Measurements from ENCODE around the gene BICRAL. TPM values are rescaled to one million over a fixed set of nuclear protein-coding genes. Genes with fewer than 3 reads are reported as not detected.
A peak's percentile ranks its signal among the peaks of the same experiment; 100 is the strongest.
"Not testable (repeated sequence)": the region's sequence is repeated elsewhere in the genome, so short reads cannot be mapped to it uniquely, and the experiment has no call there.

The BICRAL gene
- 25.2 and 25.5 TPM in 2 replicates for total RNA-seq

- ATAC-seq (ENCODE audit: low read depth) = peak; percentile 16
- Mint-ChIP-seq H3K27ac (peak within 1 kb of the TSS; percentile 100), H3K4me1 (peaks cover 42% of the 10 kb centered on the region), H3K9me3 (no peaks in the 10 kb centered on the region), H3K27me3 (no peaks in the 10 kb centered on the region), H3K4me3 (peak within 1 kb of the TSS; percentile 97), H3K36me3 (ENCODE audit: low read depth) (peaks cover 16% of the 10 kb centered on the region)
- no peak for TF ChIP-seq CTCF (IDR thresholded peaks at IDR 0.05)
- intact Hi-C loops (cut with micrococcal nuclease) = loop anchor here (1.0 to 5.0 kb wide), 7 partner anchors 11 to 390 kb away; partner anchors contain the start of genes KLC4, MRPL2, SRF and TBCC
- ChIA-PET POLR2A (interaction anchor here (0.6 to 27.3 kb wide), 49 partner anchors 9 to 1710 kb away, joined by 3 to 1220 read pairs (median 5); partner anchors contain the start of genes ABCC10, CNPY3, GNMT and KLC4), CTCF (interaction anchor here (0.9 kb wide), 1 partner anchor 37 kb away, joined by 3 read pairs; no protein-coding TSS in a partner anchor)
- peak; percentile 71 for DNase-seq
Observed at GRCh38 chr6:42781796-42782688, at the start of gene BICRAL. Gene BICRAL, plus strand, starts transcription at chr6:42782052. Its CDS starts 39,971 bp downstream, at chr6:42822023.

- H3K9me3 Mint-ChIP-seq; H3K4me3 Mint-ChIP-seq; DNase-seq; ATAC-seq (ENCODE audit: low read depth); CTCF ChIA-PET; H3K27me3 Mint-ChIP-seq; intact Hi-C loops (cut with micrococcal nuclease); H3K36me3 Mint-ChIP-seq (ENCODE audit: low read depth); H3K4me1 Mint-ChIP-seq; H3K27ac Mint-ChIP-seq: not testable (repeated sequence)
- POLR2A ChIA-PET = interaction anchor here (0.5 to 0.7 kb wide), 3 partner anchors 15 to 55 kb away, joined by 3 read pairs; no protein-coding TSS in a partner anchor
Observed at GRCh38 chr6:42733867-42734481, 47.9 kb upstream of the BICRAL start.

- intact Hi-C loops (cut with micrococcal nuclease) = no loop called here
- TF ChIP-seq CTCF (IDR thresholded peaks at IDR 0.05) = no peak
- H3K27me3 Mint-ChIP-seq = peaks cover 4% of the 10 kb centered on the region
- peaks cover 3% of the 10 kb centered on the region for H3K4me1 Mint-ChIP-seq
- DNase-seq (no peak), ATAC-seq (ENCODE audit: low read depth) (no peak)
- ChIA-PET CTCF (no interaction called here), POLR2A (interaction anchor here (2.0 kb wide), 1 partner anchor 11 kb away, joined by 10 read pairs; the partner anchor contains the start of gene TBCC)
- no peaks in the 10 kb centered on the region for H3K9me3 Mint-ChIP-seq
- H3K27ac Mint-ChIP-seq = no peak overlapping the region
- H3K4me3 Mint-ChIP-seq = no peak overlapping the region
- no peaks in the 10 kb centered on the region for H3K36me3 Mint-ChIP-seq (ENCODE audit: low read depth)
Observed at GRCh38 chr6:42735976-42736375, 45.9 kb upstream of the BICRAL start.

GRCh38 chr6:42740725-42741124, 41.1 kb upstream of the BICRAL start:
- CTCF ChIA-PET = no interaction called here
- no peaks in the 10 kb centered on the region for H3K9me3 Mint-ChIP-seq
- peaks cover 4% of the 10 kb centered on the region for H3K36me3 Mint-ChIP-seq (ENCODE audit: low read depth)
- H3K27me3 Mint-ChIP-seq = peaks cover 4% of the 10 kb centered on the region
- POLR2A ChIA-PET = interaction anchor here (0.7 to 11.3 kb wide), 4 partner anchors 37 to 476 kb away, joined by 4 to 1220 read pairs (median 8); partner anchors contain the start of gene BICRAL
- H3K4me3 Mint-ChIP-seq = no peak overlapping the region
- ATAC-seq (ENCODE audit: low read depth) (no peak), DNase-seq (no peak)
- H3K4me1 Mint-ChIP-seq = peaks cover 15% of the 10 kb centered on the region
- TF ChIP-seq CTCF (IDR thresholded peaks at IDR 0.05) = no peak
- H3K27ac Mint-ChIP-seq = no peak overlapping the region
- intact Hi-C loops (cut with micrococcal nuclease) = loop anchor here (10.0 kb wide), 1 partner anchor 1666 kb away; the partner anchor contains the start of genes NFYA and OARD1

GRCh38 chr6:42742116-42742894, 39.5 kb upstream of the BICRAL start:
- POLR2A ChIA-PET = interaction anchor here (0.7 to 11.3 kb wide), 2 partner anchors 35 to 242 kb away, joined by 3 to 1220 read pairs; partner anchors contain the start of gene BICRAL

More at GRCh38 chr6:42742116-42742894, 39.5 kb upstream of the BICRAL start:
- no peak overlapping the region for H3K27ac Mint-ChIP-seq
- H3K4me1 Mint-ChIP-seq = peaks cover 20% of the 10 kb centered on the region
- peak overlapping the region; percentile 21 for H3K4me3 Mint-ChIP-seq
- CTCF ChIA-PET = interaction anchor here (0.6 kb wide), 1 partner anchor 480 kb away, joined by 3 read pairs; no protein-coding TSS in a partner anchor
- TF ChIP-seq CTCF (IDR thresholded peaks at IDR 0.05) = no peak
- no peaks in the 10 kb centered on the region for H3K9me3 Mint-ChIP-seq
- peaks cover 4% of the 10 kb centered on the region for H3K27me3 Mint-ChIP-seq
- DNase-seq (no peak), ATAC-seq (ENCODE audit: low read depth) (no peak)
- H3K36me3 Mint-ChIP-seq (ENCODE audit: low read depth) = peaks cover 10% of the 10 kb centered on the region
- intact Hi-C loops (cut with micrococcal nuclease) = loop anchor here (10.0 kb wide), 1 partner anchor 1668 kb away; the partner anchor contains the start of genes NFYA and OARD1

Measured in activated B cell treated with CpG ODN at 0.5 μM for 24 hours (primary cell).